ENCODE measurements around the gene ERBB4.

Gene ERBB4

DNA sequence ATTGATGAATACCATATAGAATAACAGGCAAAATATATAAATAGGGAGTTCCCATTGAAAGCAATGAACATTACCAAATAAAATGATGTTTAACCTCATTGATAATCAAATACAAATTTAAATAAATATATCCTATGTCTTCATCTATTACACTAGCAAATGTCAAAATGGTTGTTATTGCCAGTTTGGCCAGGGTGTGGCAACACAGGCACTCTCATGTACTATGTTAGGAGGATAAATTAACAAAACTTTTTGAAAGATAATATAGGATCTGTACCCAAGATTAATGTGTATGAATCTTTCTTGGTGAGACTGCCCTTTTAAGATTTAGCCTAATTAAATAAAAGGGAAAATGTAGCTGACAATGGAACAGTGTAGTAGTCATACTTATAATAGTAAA is 659.3 kb downstream of the ERBB4 start:
- no peak overlapping the region for H3K27ac Mint-ChIP-seq
- H3K36me3 Mint-ChIP-seq = no peaks in the 10 kb centered on the region
- no peaks in the 10 kb centered on the region for H3K27me3 Mint-ChIP-seq
- H3K4me1 Mint-ChIP-seq = no peaks in the 10 kb centered on the region
- H3K9me3 Mint-ChIP-seq = no peaks in the 10 kb centered on the region
- no peak overlapping the region for H3K4me3 Mint-ChIP-seq

- Mint-ChIP-seq H3K4me3 (no peak overlapping the region), H3K27me3 (no peaks in the 10 kb centered on the region), H3K9me3 (no peaks in the 10 kb centered on the region), H3K36me3 (no peaks in the 10 kb centered on the region), H3K4me1 (no peaks in the 10 kb centered on the region), H3K27ac (no peak overlapping the region)
Measured at GRCh38 chr2:211877061-211877460, 661.5 kb downstream of the ERBB4 start.

- Mint-ChIP-seq H3K4me1 (no peaks in the 10 kb centered on the region), H3K9me3 (no peaks in the 10 kb centered on the region), H3K4me3 (no peak overlapping the region), H3K36me3 (no peaks in the 10 kb centered on the region), H3K27me3 (no peaks in the 10 kb centered on the region), H3K27ac (no peak overlapping the region)
Measured at GRCh38 chr2:211875488-211875887, 663.1 kb downstream of the ERBB4 start.

DNA sequence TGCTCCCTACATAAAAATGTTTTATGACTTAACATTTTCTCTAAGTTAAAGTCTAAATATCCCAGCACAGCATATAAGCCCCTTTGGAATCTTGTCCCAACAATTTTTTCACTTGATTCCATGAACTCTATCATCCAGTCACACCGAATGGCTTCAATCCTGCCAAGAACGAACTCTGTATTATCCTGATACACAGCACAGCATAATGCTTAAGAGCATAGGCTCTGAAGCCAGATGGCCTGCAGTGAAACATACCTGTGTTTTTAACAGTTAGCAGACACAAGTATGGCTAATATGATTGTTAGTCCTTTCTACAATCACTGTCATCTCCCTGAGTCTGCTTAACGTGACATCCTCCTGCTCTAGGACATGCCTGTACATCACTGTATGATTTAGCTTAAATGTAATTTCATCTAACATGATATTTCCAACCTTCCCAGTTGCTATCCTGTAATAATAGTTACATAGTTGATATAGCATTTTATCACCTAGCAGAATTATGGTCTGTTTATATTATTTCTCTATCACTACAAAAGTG is 669.5 kb downstream of the ERBB4 start:
- Mint-ChIP-seq H3K36me3 (no peaks in the 10 kb centered on the region), H3K9me3 (no peaks in the 10 kb centered on the region), H3K4me3 (no peak overlapping the region), H3K27ac (no peak overlapping the region), H3K27me3 (no peaks in the 10 kb centered on the region), H3K4me1 (no peaks in the 10 kb centered on the region)

DNA sequence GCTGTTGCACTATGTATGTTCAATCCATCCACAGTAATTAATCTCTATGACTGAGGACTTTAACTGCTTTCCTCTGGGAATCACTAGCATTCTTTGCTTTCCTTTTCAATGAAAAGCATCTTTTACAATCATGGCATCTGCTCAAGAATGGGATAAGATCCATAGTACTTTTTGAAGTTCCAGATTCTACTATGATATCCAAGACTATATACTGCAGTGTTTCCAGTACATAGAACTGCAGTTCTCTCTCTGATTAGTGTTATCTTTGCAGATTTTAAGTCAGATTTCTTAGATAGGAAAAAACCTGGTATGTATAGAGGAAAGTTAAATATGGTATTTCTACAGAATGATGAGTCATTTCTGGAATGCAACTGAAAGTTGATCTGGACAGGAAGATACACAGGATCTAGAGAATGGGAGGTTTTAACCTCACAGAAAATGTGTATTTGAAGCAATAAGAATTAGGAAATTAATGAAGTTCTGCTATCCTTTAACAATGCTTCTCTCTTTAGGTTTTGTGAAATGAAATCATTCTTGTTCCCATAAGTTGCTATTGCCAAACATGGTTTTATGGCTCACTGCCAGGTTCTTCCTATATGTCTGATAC is 670.7 kb downstream of the ERBB4 start:
- Mint-ChIP-seq H3K36me3 (no peaks in the 10 kb centered on the region), H3K4me3 (no peak overlapping the region), H3K4me1 (no peaks in the 10 kb centered on the region), H3K27me3 (no peaks in the 10 kb centered on the region), H3K27ac (no peak overlapping the region), H3K9me3 (no peaks in the 10 kb centered on the region)

DNA sequence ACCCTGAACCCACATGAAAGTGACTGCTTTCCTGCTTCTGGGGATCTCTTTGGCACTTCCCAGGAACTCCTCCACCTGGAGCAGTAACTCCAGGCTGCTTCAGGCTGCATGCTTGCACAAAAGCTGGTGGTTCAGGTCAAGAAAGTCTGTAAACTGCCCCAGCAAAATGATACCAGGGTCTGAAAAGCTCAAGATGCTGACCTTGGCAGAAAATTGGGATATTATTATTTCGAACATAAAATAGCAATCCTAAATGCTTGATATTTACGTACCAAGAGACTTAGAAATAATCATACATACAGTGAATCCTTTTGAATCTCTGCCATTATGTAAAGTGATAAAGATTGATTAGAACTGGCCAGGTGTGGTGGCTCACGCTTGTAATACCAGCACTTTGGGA is 674.3 kb downstream of the ERBB4 start:
- Mint-ChIP-seq H3K9me3 (no peaks in the 10 kb centered on the region), H3K27ac (no peak overlapping the region), H3K27me3 (no peaks in the 10 kb centered on the region), H3K4me3 (no peak overlapping the region), H3K36me3 (no peaks in the 10 kb centered on the region), H3K4me1 (no peaks in the 10 kb centered on the region)

DNA sequence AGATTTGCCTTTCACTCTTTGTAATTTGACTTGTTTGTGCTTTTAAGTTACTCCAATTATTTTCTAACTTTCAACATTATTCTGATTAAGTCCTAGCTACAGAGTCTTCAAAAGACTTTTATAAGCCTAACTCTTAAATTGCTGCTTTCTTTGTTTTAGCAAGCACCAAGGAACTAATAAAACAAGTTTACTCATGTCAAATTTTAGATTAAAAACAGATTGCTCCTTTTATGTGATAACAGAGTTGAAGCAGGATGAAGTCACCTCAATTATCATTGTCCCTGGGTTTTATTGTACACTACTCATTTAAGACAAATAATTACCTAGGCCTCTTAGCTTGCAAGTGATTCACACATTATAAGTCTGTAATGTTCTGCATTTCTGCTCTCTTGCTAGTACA is 678.4 kb downstream of the ERBB4 start:
- no peak overlapping the region for H3K27ac Mint-ChIP-seq
- no peaks in the 10 kb centered on the region for H3K4me1 Mint-ChIP-seq
- H3K27me3 Mint-ChIP-seq = no peaks in the 10 kb centered on the region
- H3K9me3 Mint-ChIP-seq = no peaks in the 10 kb centered on the region
- no peak overlapping the region for H3K4me3 Mint-ChIP-seq
- H3K36me3 Mint-ChIP-seq = no peaks in the 10 kb centered on the region

DNA sequence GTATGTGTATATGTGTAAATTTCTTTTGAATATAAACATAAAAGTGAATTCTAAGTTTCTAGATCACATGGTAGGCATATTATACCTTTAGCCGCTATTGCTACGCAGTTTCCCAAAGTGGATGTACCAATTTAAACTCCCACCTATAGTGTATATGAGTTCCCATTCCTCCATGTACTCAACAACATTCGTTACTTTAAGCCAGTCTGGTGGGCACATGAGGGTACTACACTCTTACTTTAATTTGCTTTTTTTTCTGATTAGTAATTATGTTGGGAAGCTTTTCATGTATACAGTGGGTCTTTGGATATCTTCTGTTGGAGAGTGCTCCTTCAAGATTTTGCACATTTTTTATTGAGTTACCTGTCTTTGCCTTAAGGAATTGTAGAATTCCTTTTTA is 683.8 kb downstream of the ERBB4 start:
- no peaks in the 10 kb centered on the region for H3K36me3 Mint-ChIP-seq
- no peaks in the 10 kb centered on the region for H3K27me3 Mint-ChIP-seq
- H3K27ac Mint-ChIP-seq = no peak overlapping the region
- H3K4me1 Mint-ChIP-seq = no peaks in the 10 kb centered on the region
- no peaks in the 10 kb centered on the region for H3K9me3 Mint-ChIP-seq
- no peak overlapping the region for H3K4me3 Mint-ChIP-seq

- no peak overlapping the region for H3K27ac Mint-ChIP-seq
- no peak overlapping the region for H3K4me3 Mint-ChIP-seq
- H3K4me1 Mint-ChIP-seq = no peaks in the 10 kb centered on the region
- H3K9me3 Mint-ChIP-seq = no peaks in the 10 kb centered on the region
- no peaks in the 10 kb centered on the region for H3K27me3 Mint-ChIP-seq
- H3K36me3 Mint-ChIP-seq = no peaks in the 10 kb centered on the region
Measured at GRCh38 chr2:211846714-211847113, 691.9 kb downstream of the ERBB4 start.

GRCh38 chr2:211846036-211846400 is 692.6 kb downstream of the ERBB4 start:
- H3K9me3 Mint-ChIP-seq = no peaks in the 10 kb centered on the region
- no peak overlapping the region for H3K4me3 Mint-ChIP-seq
- no peaks in the 10 kb centered on the region for H3K27me3 Mint-ChIP-seq
- H3K27ac Mint-ChIP-seq = no peak overlapping the region
- no peaks in the 10 kb centered on the region for H3K36me3 Mint-ChIP-seq
- H3K4me1 Mint-ChIP-seq = no peaks in the 10 kb centered on the region

- Mint-ChIP-seq H3K27me3 (no peaks in the 10 kb centered on the region), H3K27ac (no peak overlapping the region), H3K4me3 (no peak overlapping the region), H3K9me3 (no peaks in the 10 kb centered on the region), H3K4me1 (no peaks in the 10 kb centered on the region), H3K36me3 (no peaks in the 10 kb centered on the region)
Measured at GRCh38 chr2:211845338-211846035, 693.1 kb downstream of the ERBB4 start.

- Mint-ChIP-seq H3K36me3 (no peaks in the 10 kb centered on the region), H3K4me3 (no peak overlapping the region), H3K27ac (no peak overlapping the region), H3K9me3 (no peaks in the 10 kb centered on the region), H3K4me1 (no peaks in the 10 kb centered on the region), H3K27me3 (no peaks in the 10 kb centered on the region)
Measured at GRCh38 chr2:211837706-211838105, 700.9 kb downstream of the ERBB4 start.

DNA sequence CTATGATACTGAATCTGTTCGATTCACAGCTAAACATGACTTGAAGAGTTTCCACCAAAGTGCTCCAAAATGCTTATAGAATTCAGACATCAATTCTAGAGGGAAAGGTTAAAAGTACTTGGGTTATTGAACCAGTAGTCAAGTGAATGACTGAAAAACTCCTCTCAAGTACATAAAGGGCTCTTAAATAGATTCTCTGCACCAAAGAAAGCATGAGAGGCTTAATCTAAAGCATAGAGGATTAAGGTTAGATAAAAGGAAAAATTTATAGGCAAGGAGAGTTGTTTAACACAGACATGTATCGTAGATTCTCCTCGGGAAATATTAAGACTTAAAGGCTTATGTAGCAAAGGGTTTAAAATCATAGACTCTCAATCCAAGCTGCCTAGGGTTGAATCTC is 701.4 kb downstream of the ERBB4 start:
- Mint-ChIP-seq H3K4me3 (no peak overlapping the region), H3K27me3 (no peaks in the 10 kb centered on the region), H3K4me1 (no peaks in the 10 kb centered on the region), H3K36me3 (no peaks in the 10 kb centered on the region), H3K9me3 (no peaks in the 10 kb centered on the region), H3K27ac (no peak overlapping the region)

DNA sequence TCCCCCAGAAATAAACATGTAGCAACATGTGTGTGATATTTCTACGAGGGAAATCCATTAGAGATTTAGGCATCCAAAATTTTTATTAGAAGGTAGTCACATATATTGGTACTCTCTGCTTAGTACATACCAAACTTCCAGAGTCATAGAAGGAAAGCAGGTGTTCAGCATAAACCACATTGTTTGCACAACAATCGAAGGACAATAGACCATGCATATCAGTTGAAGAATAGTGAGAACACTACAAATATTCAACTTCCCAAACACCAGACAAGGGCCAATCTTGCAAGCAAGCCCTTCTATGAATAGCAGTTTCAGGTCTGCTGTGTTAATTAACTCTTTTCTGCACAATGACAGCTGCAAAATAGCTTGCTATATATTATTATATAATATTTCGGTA is 702.2 kb downstream of the ERBB4 start:
- Mint-ChIP-seq H3K4me3 (no peak overlapping the region), H3K27me3 (no peaks in the 10 kb centered on the region), H3K4me1 (no peaks in the 10 kb centered on the region), H3K36me3 (no peaks in the 10 kb centered on the region), H3K27ac (no peak overlapping the region), H3K9me3 (no peaks in the 10 kb centered on the region)

GRCh38 chr2:211835695-211836094 is 702.9 kb downstream of the ERBB4 start:
- H3K36me3 Mint-ChIP-seq = no peaks in the 10 kb centered on the region
- H3K27ac Mint-ChIP-seq = no peak overlapping the region
- H3K27me3 Mint-ChIP-seq = no peaks in the 10 kb centered on the region
- H3K9me3 Mint-ChIP-seq = no peaks in the 10 kb centered on the region
- no peak overlapping the region for H3K4me3 Mint-ChIP-seq
- no peaks in the 10 kb centered on the region for H3K4me1 Mint-ChIP-seq

DNA sequence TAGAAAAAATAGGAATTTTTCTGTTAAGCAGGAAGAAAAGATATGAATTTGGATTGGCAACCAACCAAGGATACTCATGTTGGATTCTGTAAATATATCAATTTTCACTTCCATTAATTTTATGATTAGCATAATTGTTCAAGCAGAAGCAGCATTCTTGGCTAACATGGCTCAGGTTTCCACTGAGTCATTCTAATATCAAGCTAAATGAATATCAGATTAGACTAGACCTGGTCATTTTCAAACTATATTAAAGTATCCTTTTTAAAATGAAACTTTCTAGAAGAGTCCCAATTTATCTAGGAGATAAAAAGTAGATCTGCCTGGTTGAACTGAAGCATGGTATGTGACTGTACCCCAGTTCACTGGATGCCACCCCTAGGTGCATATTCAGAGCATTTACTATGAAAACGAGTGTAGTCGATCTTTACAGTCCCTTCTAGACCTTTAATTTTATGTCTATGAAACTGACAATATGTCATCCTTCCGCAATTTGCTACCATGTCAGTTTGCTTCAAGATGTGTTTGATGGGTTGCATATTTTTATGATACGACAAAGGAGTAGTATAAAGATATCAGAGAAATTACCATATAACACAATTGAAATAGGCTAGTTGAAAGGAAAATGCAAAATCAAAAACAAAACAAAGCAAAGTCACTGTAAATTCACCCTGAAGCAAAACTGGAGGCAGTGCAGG is 704.9 kb downstream of the ERBB4 start:
- no peaks in the 10 kb centered on the region for H3K4me1 Mint-ChIP-seq
- H3K36me3 Mint-ChIP-seq = no peaks in the 10 kb centered on the region
- no peaks in the 10 kb centered on the region for H3K9me3 Mint-ChIP-seq
- H3K27ac Mint-ChIP-seq = no peak overlapping the region
- no peak overlapping the region for H3K4me3 Mint-ChIP-seq
- H3K27me3 Mint-ChIP-seq = no peaks in the 10 kb centered on the region
